Glutamatergic neuron (in vitro differentiated cells): Measurements from ENCODE around the gene ELK1. TPM values are rescaled to one million over a fixed set of nuclear protein-coding genes. Genes with fewer than 3 reads are reported as not detected.

ENCODE experiments used
- DNase-seq: peaks from one replicate; pipeline ENCODE4 v3.0.0; 2022
- H3K27ac Mint-ChIP-seq: one replicate; pipeline ENCODE4 v1.8.0; 2020; ENCODE audit warnings: mild to moderate bottlenecking, mixed read lengths, inconsistent platforms; ENCODE audit not compliant: unreplicated experiment
- H3K27me3 Mint-ChIP-seq: one replicate; pipeline ENCODE4 v1.8.0; 2020; ENCODE audit warnings: mild to moderate bottlenecking, moderate library complexity, mixed read lengths, inconsistent platforms; ENCODE audit not compliant: unreplicated experiment
- H3K36me3 Mint-ChIP-seq: one replicate; pipeline ENCODE4 v1.8.0; 2020; ENCODE audit warnings: mild to moderate bottlenecking, mixed read lengths, inconsistent platforms; ENCODE audit not compliant: unreplicated experiment
- H3K4me1 Mint-ChIP-seq: one replicate; pipeline ENCODE4 v1.8.0; 2020; ENCODE audit warnings: mild to moderate bottlenecking, low read depth, mixed read lengths, inconsistent platforms; ENCODE audit not compliant: unreplicated experiment
- H3K4me3 Mint-ChIP-seq: one replicate; pipeline ENCODE4 v1.8.0; 2020; ENCODE audit warnings: mild to moderate bottlenecking, mixed read lengths, inconsistent platforms; ENCODE audit not compliant: unreplicated experiment
- H3K9me3 Mint-ChIP-seq: one replicate; pipeline ENCODE4 v1.8.0; 2020; ENCODE audit warnings: mild to moderate bottlenecking, moderate library complexity, mixed read lengths, inconsistent platforms; ENCODE audit not compliant: unreplicated experiment
- long read RNA-seq: library from polyadenylated mRNA; unstranded; transcript quantifications from one replicate; pipeline ENCODE4 v2.0.0, GENCODE V29; 2020; ENCODE audit not compliant: unreplicated experiment
- total RNA-seq: library from RNA; stranded (reverse); fragmentation: NEBNext Ultra II Directional; extraction: Animal tissue kit (Norgen Biotek cat#: 25700); gene quantifications from one replicate; pipeline ENCODE4 v1.2.1, GENCODE V29; 2021; ENCODE audit not compliant: unreplicated experiment
- TF ChIP-seq, protein P1 (sequence below): fragments of 200-600 bp; sonication (generic); IDR thresholded peaks from one replicate; pipeline ENCODE4 v1.5.0; 2021; ENCODE audit not compliant: partially characterized antibody, unreplicated experiment

Gene ELK1, protein sequence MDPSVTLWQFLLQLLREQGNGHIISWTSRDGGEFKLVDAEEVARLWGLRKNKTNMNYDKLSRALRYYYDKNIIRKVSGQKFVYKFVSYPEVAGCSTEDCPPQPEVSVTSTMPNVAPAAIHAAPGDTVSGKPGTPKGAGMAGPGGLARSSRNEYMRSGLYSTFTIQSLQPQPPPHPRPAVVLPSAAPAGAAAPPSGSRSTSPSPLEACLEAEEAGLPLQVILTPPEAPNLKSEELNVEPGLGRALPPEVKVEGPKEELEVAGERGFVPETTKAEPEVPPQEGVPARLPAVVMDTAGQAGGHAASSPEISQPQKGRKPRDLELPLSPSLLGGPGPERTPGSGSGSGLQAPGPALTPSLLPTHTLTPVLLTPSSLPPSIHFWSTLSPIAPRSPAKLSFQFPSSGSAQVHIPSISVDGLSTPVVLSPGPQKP
- total RNA-seq, result 11.9 TPM
- long read RNA-seq, partial matches to known transcripts, result 0 of 2 reads
- long read RNA-seq, other reads (novel, unspliced or antisense), result 1 of 2 reads

- Mint-ChIP-seq H3K27me3 (peaks cover 1% of the 10 kb centered on the region), H3K4me3 (peak within 1 kb of the TSS; percentile 91), H3K4me1 (peaks cover 7% of the 10 kb centered on the region), H3K9me3 (peaks cover 2% of the 10 kb centered on the region), H3K36me3 (no peaks in the 10 kb centered on the region), H3K27ac (peak within 1 kb of the TSS; percentile 33)
- TF ChIP-seq, protein P1, sequence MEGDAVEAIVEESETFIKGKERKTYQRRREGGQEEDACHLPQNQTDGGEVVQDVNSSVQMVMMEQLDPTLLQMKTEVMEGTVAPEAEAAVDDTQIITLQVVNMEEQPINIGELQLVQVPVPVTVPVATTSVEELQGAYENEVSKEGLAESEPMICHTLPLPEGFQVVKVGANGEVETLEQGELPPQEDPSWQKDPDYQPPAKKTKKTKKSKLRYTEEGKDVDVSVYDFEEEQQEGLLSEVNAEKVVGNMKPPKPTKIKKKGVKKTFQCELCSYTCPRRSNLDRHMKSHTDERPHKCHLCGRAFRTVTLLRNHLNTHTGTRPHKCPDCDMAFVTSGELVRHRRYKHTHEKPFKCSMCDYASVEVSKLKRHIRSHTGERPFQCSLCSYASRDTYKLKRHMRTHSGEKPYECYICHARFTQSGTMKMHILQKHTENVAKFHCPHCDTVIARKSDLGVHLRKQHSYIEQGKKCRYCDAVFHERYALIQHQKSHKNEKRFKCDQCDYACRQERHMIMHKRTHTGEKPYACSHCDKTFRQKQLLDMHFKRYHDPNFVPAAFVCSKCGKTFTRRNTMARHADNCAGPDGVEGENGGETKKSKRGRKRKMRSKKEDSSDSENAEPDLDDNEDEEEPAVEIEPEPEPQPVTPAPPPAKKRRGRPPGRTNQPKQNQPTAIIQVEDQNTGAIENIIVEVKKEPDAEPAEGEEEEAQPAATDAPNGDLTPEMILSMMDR, result no peak
- peak; percentile 88 for DNase-seq
These were observed at the start of gene ELK1 for GRCh38 chrX:47650164-47651042. Gene ELK1 (minus strand): TSS chrX:47650563. CDS start chrX:47641441, 9,122 bp downstream.

DNA sequence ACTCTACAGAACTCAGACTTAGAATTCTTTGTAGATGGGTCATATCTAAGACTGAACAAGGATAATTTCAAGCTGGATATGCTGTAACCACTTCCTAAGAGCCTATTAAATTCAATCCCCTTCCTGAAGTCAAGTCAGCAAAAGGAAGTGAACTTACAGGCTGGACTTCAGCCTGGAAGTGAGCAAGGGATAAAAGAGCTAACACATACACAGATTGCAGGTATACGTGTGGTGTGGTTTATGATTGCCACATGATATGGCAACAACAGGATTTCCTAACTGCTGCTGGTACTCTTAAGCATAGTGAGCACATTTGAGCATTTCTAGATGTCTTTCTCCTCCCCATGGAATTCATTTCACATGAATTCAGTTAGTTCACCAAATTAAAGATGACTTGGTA, 46.8 kb upstream of the ELK1 start:
- no peak overlapping the region for H3K4me3 Mint-ChIP-seq
- no peaks in the 10 kb centered on the region for H3K4me1 Mint-ChIP-seq
- no peaks in the 10 kb centered on the region for H3K36me3 Mint-ChIP-seq
- peaks cover 1% of the 10 kb centered on the region for H3K9me3 Mint-ChIP-seq
- TF ChIP-seq, protein P1, result no peak
- no peak for DNase-seq
- H3K27me3 Mint-ChIP-seq, result no peaks in the 10 kb centered on the region
- no peak overlapping the region for H3K27ac Mint-ChIP-seq

DNA sequence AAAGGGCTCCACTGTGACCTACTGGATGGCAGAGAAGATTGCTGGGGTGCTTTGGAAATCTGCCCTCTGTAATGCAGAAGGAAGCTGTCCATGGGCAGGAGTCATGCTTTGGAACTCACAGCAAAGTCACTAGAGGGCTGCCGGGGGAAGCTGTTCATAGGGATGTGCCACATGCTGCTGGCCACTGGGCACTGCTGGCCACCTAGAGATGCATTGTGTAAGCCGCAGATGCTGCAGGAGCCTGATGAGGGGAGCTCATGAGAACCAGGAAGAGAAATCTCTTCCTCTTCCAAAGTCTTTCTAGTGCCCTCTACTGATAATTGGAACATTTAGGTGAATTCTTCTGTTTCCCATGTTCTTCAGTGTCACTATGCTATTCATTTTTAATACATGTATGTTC, 39.8 kb upstream of the ELK1 start:
- no peak for DNase-seq
- H3K4me3 Mint-ChIP-seq, result no peak overlapping the region
- TF ChIP-seq, protein P1, result no peak
- H3K36me3 Mint-ChIP-seq, result no peaks in the 10 kb centered on the region
- H3K4me1 Mint-ChIP-seq, result no peaks in the 10 kb centered on the region
- H3K9me3 Mint-ChIP-seq, result no peaks in the 10 kb centered on the region
- H3K27ac Mint-ChIP-seq, result no peak overlapping the region
- no peaks in the 10 kb centered on the region for H3K27me3 Mint-ChIP-seq

GRCh38 chrX:47687263-47687662, 36.9 kb upstream of the ELK1 start:
- no peaks in the 10 kb centered on the region for H3K36me3 Mint-ChIP-seq
- H3K27me3 Mint-ChIP-seq, result no peaks in the 10 kb centered on the region
- H3K9me3 Mint-ChIP-seq, result no peaks in the 10 kb centered on the region
- no peaks in the 10 kb centered on the region for H3K4me1 Mint-ChIP-seq
- TF ChIP-seq, protein P1, result no peak
- H3K4me3 Mint-ChIP-seq, result no peak overlapping the region
- no peak overlapping the region for H3K27ac Mint-ChIP-seq
- no peak for DNase-seq
